GM21723 (cell line): ENCODE measurements around the gene TYW1B.
"Not testable (repeated sequence)": the region's sequence is repeated elsewhere in the genome, so short reads cannot be mapped to it uniquely, and the experiment has no call there.

Experiments used
- ATAC-seq: cut with Tn5 transposase; IDR thresholded peaks from one replicate; pipeline ENCODE4 v1.9.1; 2021; ENCODE audit warnings: mild to moderate bottlenecking, moderate library complexity; ENCODE audit not compliant: unreplicated experiment

TYW1B gene

GRCh38 chr7:72827839-72828591 lies at the start of gene TYW1B:
TSS of gene TYW1B (minus strand) at chr7:72828200. CDS start at chr7:72828075, 125 bp downstream.
- ATAC-seq = peak; percentile 86

- ATAC-seq = not testable (repeated sequence)
Observed at GRCh38 chr7:72867591-72867990, 39.6 kb upstream of the TYW1B start.

GRCh38 chr7:72858846-72859400 lies 30.9 kb upstream of the TYW1B start:
- ATAC-seq = not testable (repeated sequence)

- ATAC-seq = not testable (repeated sequence)
Observed at GRCh38 chr7:72857925-72858324, 29.9 kb upstream of the TYW1B start.

GRCh38 chr7:72855261-72855660 lies 27.3 kb upstream of the TYW1B start:
- ATAC-seq = not testable (repeated sequence)

GRCh38 chr7:72852937-72853336 lies 24.9 kb upstream of the TYW1B start:
- not testable (repeated sequence) for ATAC-seq

GRCh38 chr7:72850746-72851145 lies 22.7 kb upstream of the TYW1B start:
- not testable (repeated sequence) for ATAC-seq

- not testable (repeated sequence) for ATAC-seq
Observed at GRCh38 chr7:72844146-72844545, 16.1 kb upstream of the TYW1B start.

GRCh38 chr7:72843166-72843565 lies 15.2 kb upstream of the TYW1B start:
- not testable (repeated sequence) for ATAC-seq

GRCh38 chr7:72840966-72841511 lies 13.0 kb upstream of the TYW1B start:
- not testable (repeated sequence) for ATAC-seq

- ATAC-seq = not testable (repeated sequence)
Observed at GRCh38 chr7:72838315-72838714, 10.3 kb upstream of the TYW1B start.

- not testable (repeated sequence) for ATAC-seq
Observed at GRCh38 chr7:72837291-72837690, 9.3 kb upstream of the TYW1B start.

- not testable (repeated sequence) for ATAC-seq
Observed at GRCh38 chr7:72830567-72830966, 2.6 kb upstream of the TYW1B start.

- peak; percentile 24 for ATAC-seq
Observed at GRCh38 chr7:72829687-72830354, 1.8 kb upstream of the TYW1B start.

GRCh38 chr7:72829291-72829686 lies 1.3 kb upstream of the TYW1B start:
- ATAC-seq = peak; percentile 49

GRCh38 chr7:72823765-72824732 lies 4.0 kb downstream of the TYW1B start:
- not testable (repeated sequence) for ATAC-seq

- ATAC-seq = not testable (repeated sequence)
Observed at GRCh38 chr7:72822497-72822896, 5.5 kb downstream of the TYW1B start.

GRCh38 chr7:72818663-72819361 lies 9.2 kb downstream of the TYW1B start:
- ATAC-seq = not testable (repeated sequence)

GRCh38 chr7:72817661-72818060 lies 10.3 kb downstream of the TYW1B start:
- not testable (repeated sequence) for ATAC-seq
